ENCODE results near the gene SSU72. TPM values are rescaled to one million over a fixed set of nuclear protein-coding genes. Genes with fewer than 3 reads are reported as not detected.
"Not testable (repeated sequence)": the region's sequence is repeated elsewhere in the genome, so short reads cannot be mapped to it uniquely, and the experiment has no call there.

Gene SSU72
- total RNA-seq, 4 donors from 2014 or later: 102 to 115 (median 109) TPM

GRCh38 chr1:1531947-1532346 is 42.7 kb downstream of the SSU72 start:
- Histone ChIP-seq H3K36me3 (peaks cover 40% of the 10 kb centered on the region), H3K9me3 (peaks cover 4% of the 10 kb centered on the region), H3K27me3 (no peaks in the 10 kb centered on the region), H3K27ac (no peak overlapping the region), H3K4me1 (no peaks in the 10 kb centered on the region), H3K4me3 (no peak overlapping the region)
- TF ChIP-seq POLR2A (IDR thresholded peaks at IDR 0.05): no peak
- TF ChIP-seq EP300 (IDR thresholded peaks at IDR 0.05): no peak
- TF ChIP-seq CTCF (IDR thresholded peaks at IDR 0.05): no peak
- no peak for TF ChIP-seq POLR2AphosphoS5 (IDR thresholded peaks at IDR 0.05)
- no peak for DNase-seq (ENCODE audit: low spot score in 2 of 2)
- 95% methylated on average over 4 of the region's 4 CpGs for WGBS

GRCh38 chr1:1529936-1530335 is 44.7 kb downstream of the SSU72 start:
- H3K4me3 ChIP-seq: no peak overlapping the region
- peaks cover 56% of the 10 kb centered on the region for H3K36me3 ChIP-seq
- no peak overlapping the region for H3K27ac ChIP-seq
- no peak for DNase-seq (ENCODE audit: low spot score in 2 of 2)
- TF ChIP-seq EP300 (IDR thresholded peaks at IDR 0.05): no peak
- no peak for TF ChIP-seq POLR2A (IDR thresholded peaks at IDR 0.05)
- TF ChIP-seq CTCF (IDR thresholded peaks at IDR 0.05): no peak
- no peak for TF ChIP-seq POLR2AphosphoS5 (IDR thresholded peaks at IDR 0.05)
- WGBS: 99% methylated on average over 8 of the region's 8 CpGs
- H3K9me3 ChIP-seq: peaks cover 4% of the 10 kb centered on the region
- H3K27me3 ChIP-seq: no peaks in the 10 kb centered on the region
- no peaks in the 10 kb centered on the region for H3K4me1 ChIP-seq

GRCh38 chr1:1529321-1529720 is 45.3 kb downstream of the SSU72 start:
- WGBS: 96% methylated on average over 4 of the region's 18 CpGs
- Histone ChIP-seq H3K9me3 (peaks cover 4% of the 10 kb centered on the region), H3K27ac (no peak overlapping the region), H3K4me3 (no peak overlapping the region), H3K4me1 (no peaks in the 10 kb centered on the region), H3K27me3 (no peaks in the 10 kb centered on the region), H3K36me3 (peaks cover 53% of the 10 kb centered on the region)
- TF ChIP-seq CTCF (IDR thresholded peaks at IDR 0.05): no peak
- no peak for TF ChIP-seq POLR2AphosphoS5 (IDR thresholded peaks at IDR 0.05)
- no peak for TF ChIP-seq EP300 (IDR thresholded peaks at IDR 0.05)
- no peak for TF ChIP-seq POLR2A (IDR thresholded peaks at IDR 0.05)
- DNase-seq (ENCODE audit: low spot score in 2 of 2): no peak

GRCh38 chr1:1528301-1529267 is 46.1 kb downstream of the SSU72 start:
- no peak overlapping the region for H3K4me3 ChIP-seq
- H3K36me3 ChIP-seq: peaks cover 56% of the 10 kb centered on the region
- H3K27ac ChIP-seq: no peak overlapping the region
- 91% methylated on average over 24 of the region's 37 CpGs for WGBS
- no peak for DNase-seq (ENCODE audit: low spot score in 2 of 2)
- H3K4me1 ChIP-seq: no peaks in the 10 kb centered on the region
- no peaks in the 10 kb centered on the region for H3K27me3 ChIP-seq
- peaks cover 4% of the 10 kb centered on the region for H3K9me3 ChIP-seq
- TF ChIP-seq POLR2AphosphoS5 (IDR thresholded peaks at IDR 0.05) (no peak), POLR2A (IDR thresholded peaks at IDR 0.05) (no peak), CTCF (IDR thresholded peaks at IDR 0.05) (no peak), EP300 (IDR thresholded peaks at IDR 0.05) (no peak)

- no peak for TF ChIP-seq CTCF (IDR thresholded peaks at IDR 0.05)
- TF ChIP-seq POLR2A (IDR thresholded peaks at IDR 0.05): no peak
- TF ChIP-seq EP300 (IDR thresholded peaks at IDR 0.05): no peak
- TF ChIP-seq POLR2AphosphoS5 (IDR thresholded peaks at IDR 0.05): no peak
- H3K27me3 ChIP-seq: no peaks in the 10 kb centered on the region
- no peak overlapping the region for H3K4me3 ChIP-seq
- no peaks in the 10 kb centered on the region for H3K4me1 ChIP-seq
- H3K36me3 ChIP-seq: peaks cover 65% of the 10 kb centered on the region
- 92% methylated on average over 7 of the region's 31 CpGs for WGBS
- no peak for DNase-seq (ENCODE audit: low spot score in 2 of 2)
- no peak overlapping the region for H3K27ac ChIP-seq
- H3K9me3 ChIP-seq: peaks cover 4% of the 10 kb centered on the region
These were observed 47.4 kb downstream of the SSU72 start for GRCh38 chr1:1527092-1527816.

- H3K36me3 ChIP-seq: peaks cover 68% of the 10 kb centered on the region
- H3K4me1 ChIP-seq; DNase-seq (ENCODE audit: low spot score in 2 of 2); H3K27me3 ChIP-seq; H3K9me3 ChIP-seq; H3K27ac ChIP-seq; H3K4me3 ChIP-seq: not testable (repeated sequence)
- no CpG with 5 or more reads among the region's 21 CpGs for WGBS
These were observed 48.2 kb downstream of the SSU72 start for GRCh38 chr1:1526476-1526875.

- not testable (repeated sequence) for DNase-seq (ENCODE audit: low spot score in 2 of 2); H3K4me1 ChIP-seq; H3K27me3 ChIP-seq; H3K4me3 ChIP-seq; H3K9me3 ChIP-seq; H3K27ac ChIP-seq
- over 99% methylated on average over 13 of the region's 30 CpGs for whole genome bisulfite sequencing
- peaks cover 76% of the 10 kb centered on the region for H3K36me3 ChIP-seq
These were observed 49.8 kb downstream of the SSU72 start for GRCh38 chr1:1524750-1525383.
